Measurements from ENCODE around the gene RC3H1.
"Not testable (repeated sequence)": the region's sequence is repeated elsewhere in the genome, so short reads cannot be mapped to it uniquely, and the experiment has no call there.

Gene RC3H1

DNA sequence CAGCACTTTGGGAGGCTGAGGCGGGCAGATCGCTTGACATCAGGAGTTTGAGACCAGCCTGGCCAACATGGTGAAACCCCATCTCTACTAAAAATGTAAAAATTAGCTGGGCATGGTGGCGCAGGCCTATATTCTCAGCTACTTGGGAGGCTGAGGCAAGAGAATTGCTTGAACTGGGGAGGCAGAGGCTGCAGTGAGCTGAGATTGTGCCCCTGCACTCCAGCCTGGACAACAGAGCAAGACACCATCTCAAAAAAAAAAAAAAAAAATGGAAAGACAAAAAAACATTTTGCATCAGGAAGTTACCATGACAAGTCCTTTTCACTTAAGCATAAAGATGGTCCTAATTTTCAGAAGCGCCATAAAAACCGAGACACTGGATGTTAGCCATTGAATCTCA lies 91.6 kb downstream of the RC3H1 start:
- not testable (repeated sequence) for DNase-seq

DNA sequence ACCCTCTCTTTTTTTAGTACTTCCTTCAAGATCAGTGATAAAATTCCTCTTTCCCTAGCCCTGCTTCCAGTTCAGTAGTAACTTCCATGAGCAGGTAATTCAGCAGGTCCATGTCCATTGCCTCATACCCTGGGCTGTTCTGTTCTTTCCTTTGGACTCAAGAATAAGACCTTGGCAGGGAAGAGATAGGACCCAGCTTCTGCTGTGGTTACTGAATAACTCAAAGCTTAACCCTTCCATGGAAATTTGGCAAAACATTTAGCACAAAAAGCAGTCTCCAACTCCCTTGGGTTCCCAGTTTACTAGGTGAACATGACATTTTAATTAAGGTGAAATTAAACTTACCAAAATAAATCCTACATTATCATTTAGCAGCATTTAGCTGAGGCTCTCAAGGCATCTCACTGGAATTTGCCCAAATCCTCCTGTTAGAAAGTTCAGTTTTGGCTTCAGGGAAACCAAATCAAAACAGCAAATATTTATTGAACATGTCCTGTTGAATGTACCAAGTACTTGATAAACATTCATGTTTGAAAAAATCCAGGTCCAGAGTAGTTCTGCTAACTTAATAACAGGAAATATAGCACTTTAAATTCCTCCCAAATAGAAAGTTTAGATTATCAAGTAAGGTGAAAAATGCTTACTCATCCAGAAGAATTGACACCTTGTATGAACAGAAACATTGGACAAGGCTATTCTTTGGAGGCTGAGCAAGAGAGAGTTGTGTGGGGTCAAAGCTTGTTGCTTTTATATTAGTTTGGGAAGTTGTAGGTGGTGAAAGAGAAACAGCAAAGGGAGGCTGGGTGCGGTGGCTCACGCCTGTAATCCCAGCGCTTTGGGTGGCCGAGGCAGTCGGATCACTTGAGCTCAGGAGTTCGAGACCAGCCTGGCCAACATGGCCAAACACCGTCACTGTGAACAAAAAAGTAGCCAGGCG lies 96.6 kb downstream of the RC3H1 start:
- no peak for DNase-seq

DNA sequence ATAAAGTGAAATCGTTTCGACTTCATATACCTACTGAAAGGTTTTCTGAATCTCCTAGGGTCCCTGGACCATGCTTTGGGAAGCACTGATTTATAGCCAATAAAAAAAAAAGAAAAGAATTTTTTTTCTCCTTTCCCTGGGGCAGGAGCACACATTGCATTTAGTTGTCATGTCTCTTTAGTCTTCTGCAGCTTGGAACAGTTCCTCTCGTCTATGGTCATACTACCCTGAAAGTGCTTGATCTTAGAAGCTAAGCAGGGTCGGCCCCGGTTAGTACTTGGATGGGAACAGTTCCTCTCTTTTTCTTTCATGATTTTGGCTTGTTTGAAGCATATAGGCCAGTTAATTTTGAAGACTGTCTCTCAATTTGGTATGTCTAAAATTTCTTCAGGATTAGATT lies 101.3 kb downstream of the RC3H1 start:
- DNase-seq = no peak

DNA sequence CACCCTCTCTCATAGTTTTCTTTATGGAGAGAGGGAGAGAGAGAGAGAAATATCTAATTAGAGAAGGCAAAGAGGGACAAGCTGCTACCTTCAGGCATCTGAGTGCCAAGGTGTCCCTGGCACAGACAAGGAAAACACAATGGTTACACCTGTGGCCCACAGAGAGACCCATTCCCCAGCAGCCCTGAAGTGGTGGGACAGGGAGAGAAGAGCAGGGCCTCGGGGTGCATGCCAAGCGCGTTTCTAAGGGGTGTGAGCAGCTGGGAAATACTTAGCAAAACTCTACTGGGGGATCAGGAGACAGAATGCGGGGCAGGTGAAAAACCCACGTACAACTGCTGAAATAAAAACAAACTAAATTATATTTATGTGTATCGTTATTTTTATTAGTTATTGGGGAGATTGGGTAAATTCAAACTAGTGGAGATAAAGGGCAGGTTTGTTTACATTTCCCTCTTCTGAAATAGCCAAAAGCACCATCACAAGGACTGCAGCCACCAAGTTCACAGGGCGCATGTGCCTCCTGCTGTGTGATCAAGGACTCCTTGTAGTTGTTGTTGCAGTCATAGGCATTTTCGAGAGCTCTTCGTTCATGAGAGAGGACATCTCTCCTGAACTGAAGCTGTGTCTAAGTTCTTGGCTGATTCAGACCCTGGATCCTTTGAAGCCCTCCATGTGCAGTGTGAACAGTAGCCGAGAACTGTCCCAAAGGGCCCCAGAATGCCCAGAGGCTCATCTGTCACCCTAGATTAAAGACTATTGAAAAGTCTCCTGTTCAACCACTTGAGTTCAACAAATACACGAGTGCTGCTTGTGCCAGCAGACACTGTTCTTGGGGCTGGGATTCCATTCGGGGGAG lies 104.3 kb downstream of the RC3H1 start:
- DNase-seq = no peak

DNA sequence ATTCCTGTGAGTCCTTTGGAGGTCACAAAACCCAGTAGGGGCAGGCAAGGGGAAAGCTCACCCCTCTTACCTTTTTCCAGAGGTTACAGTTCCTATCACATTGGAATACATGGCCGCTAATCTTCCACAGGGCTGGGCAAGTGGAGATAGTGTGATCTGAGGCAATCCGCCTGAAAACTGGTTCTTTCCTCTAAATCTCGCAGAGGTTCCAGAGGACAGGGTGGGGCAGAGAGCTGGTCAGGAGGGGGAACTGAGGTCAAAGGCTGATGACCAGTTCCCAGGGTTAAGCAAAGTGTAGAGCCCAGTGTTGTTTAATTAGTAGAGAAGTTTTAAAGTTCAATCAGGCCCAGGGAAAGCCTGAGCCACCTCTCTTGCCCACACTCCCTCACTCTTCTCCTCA lies 105.0 kb downstream of the RC3H1 start, which contains the start of gene SERPINC1:
SERPINC1 (minus strand) TSS at position 179 of the 400 bp plus-strand sequence; CDS start at position 111, 68 bp downstream.
- no peak for DNase-seq

DNA sequence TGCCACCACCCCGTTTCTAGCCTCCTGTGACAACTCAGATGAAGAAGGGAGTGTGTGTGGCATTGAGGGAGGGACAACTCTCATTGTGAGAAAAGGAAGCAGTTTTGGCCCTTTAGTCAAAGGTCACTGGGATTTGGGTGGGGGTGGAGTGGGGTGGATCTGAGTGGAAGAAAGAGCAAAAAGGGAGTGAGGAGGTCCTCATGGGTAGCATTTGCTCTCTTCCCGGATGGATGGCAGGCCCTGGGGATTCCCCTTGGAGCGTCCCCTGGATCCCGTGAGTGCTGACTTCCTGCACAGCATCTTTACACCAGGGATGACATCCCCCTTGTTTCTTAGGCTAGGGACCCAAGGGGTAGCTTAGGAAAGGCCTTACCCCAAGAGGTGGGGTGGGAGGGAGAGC lies 105.5 kb downstream of the RC3H1 start:
- no peak for DNase-seq

DNA sequence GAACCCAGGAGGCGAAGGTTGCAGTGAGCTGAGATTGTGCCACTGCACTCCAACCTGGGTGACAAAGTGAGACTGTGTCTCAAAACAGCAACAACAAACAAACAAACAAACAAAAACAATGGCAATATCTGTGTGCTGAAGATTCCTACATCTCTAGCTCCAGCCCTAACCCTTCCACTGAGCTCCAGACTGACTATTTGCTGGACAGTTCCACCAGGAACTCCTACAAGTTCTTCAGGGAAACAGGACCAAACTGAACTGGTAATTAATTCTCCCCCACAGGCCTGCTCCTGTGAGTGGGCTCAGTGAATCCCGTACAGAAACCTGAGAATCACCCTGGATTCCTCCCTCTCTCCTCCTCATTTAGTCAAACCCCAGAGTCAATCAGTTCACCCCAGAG lies 106.6 kb downstream of the RC3H1 start:
- DNase-seq = no peak

DNA sequence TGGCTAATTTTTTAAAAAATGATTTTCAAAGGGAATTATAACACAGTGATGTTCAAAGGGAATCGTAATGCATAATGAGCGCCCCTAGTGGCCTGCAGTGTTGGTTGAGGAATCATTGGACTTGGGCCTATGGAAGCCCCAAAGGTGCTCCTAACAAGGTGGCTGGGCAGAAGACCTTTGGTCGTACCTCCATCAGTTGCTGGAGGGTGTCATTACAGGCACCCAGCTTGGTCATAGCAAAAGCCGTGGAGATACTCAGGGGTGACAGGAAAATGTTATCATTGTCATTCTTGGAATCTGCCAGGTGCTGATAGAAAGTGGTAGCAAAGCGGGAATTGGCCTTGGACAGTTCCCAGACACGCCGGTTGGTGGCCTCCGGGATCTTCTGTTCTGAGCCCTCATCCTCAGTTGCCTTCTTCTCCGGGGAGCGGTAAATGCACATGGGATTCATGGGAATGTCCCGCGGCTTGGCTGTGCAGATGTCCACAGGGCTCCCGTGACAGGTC lies 107.7 kb downstream of the RC3H1 start:
- DNase-seq = no peak

DNA sequence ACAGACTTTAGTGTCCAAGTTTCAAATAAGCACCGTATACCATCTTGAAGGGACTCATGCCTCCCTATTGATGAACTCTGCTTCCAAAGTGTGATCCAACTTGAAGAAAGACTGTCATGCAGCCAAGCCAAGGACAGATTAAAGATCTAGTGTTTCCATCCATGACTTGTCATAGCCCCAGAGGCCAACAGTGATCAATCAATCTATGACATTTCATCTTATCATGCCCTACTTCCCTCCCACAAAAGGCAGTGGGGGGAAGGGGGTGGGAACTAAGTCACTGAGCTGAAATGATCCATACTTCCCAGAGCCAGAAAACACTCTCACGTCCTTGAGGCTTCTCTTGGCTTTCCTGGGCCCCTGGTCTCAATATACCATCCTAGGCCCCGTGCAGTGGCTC lies 109.0 kb downstream of the RC3H1 start:
- no peak for DNase-seq

DNA sequence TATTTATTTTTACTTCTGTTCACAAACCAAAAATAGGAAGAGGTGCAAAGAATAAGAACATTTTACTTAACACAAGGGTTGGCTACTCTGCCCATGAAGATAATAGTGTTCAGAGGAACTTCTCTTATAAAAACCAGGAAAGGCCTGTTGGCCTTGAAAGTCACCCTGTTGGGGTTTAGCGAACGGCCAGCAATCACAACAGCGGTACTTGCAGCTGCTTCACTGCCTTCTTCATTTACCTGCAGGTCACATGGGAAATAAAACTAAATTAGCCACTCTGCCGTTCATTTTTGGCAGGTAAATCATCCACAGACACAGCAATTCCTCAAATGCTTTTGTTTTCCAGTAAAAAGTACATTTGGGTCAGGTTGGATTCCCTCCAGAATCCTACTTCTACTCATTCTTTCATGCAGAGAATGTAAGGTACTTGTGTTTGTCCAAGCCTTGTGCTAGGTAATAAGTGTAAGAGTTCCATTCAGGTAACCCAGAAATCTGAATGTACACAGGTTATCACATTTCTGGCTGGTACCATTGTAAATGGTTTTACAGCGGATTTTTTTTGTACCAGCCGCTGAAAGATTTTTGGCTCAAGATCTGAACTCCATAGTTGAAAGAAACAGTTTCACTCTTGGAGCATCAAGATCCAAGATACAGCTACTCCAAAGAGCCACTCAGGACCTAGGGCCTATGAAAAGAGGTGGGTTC lies 118.2 kb downstream of the RC3H1 start:
- no peak for DNase-seq

DNA sequence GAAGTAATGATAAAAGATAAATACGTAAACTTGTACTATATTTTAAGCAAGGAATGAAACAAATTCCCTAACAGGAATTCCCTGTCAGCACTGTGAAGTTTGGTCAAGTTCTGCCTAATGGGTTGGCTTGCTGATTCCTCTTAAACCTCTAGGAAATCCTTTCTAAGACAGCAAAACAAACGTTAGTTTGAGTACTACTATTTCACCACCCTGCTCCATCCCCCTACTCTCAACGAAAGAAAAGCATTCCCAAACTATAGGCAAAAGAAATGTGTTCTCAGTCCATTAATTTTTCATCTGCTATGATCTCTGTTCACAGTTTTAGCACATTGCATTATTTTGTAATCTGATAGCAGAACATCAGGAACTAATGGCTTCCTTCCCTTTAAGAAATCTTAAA lies 121.2 kb downstream of the RC3H1 start:
- no peak for DNase-seq

DNA sequence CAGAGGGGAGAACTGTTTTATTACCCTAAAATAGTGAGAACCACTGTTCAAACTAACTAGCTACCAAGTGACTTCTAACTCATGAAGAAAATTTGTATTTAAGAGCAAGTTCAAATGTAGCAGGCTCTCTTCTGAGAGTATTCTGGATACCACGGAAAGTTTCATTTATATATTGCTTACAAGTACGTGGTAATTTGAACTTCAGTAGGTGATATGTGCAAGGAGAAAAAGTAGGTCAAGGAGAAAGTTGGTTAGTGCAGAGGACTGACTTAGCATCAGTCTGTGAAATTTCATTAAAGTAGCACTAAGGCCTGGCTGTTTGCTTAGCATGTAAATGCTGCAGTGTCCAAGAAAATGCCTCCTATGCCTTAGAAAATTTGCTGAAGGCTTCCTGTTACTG lies 121.7 kb downstream of the RC3H1 start:
- no peak for DNase-seq

DNA sequence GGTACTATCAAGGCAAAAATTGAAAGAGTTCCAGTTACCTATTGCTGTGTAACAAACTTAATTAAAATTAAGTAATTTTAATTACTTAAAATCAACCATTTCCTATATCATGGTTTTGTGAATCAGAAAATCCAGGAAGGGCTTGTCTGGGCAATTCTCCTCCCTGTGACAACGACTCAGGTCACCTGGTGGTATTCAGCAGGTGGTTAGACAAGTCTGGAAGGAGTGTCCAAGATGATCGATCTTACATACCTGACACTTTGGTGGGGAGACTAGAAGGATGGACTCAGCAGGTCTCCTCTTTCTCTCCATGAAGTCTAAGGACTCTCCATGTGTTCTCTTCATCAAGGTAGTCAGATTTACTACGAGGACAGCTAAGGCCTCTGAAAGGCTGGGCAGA lies 128.0 kb downstream of the RC3H1 start:
- DNase-seq = no peak

DNA sequence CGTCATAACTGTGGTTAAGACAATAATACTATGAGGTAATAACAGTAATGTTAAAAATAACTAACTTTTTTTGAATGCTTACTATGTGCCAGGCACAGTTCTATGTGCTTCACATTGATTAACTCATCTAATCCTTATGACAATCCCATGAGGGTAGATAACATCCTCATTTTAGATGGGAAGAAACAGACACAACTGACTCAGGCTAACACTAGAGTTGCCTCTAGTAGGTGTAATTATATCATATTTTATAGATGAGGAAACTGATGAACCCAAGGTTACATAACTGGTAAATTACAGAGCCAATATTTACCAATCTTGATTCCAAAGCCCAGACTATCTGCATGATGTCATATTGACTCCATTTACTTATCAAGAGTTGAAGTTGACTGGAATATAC lies 128.5 kb downstream of the RC3H1 start:
- no peak for DNase-seq

DNA sequence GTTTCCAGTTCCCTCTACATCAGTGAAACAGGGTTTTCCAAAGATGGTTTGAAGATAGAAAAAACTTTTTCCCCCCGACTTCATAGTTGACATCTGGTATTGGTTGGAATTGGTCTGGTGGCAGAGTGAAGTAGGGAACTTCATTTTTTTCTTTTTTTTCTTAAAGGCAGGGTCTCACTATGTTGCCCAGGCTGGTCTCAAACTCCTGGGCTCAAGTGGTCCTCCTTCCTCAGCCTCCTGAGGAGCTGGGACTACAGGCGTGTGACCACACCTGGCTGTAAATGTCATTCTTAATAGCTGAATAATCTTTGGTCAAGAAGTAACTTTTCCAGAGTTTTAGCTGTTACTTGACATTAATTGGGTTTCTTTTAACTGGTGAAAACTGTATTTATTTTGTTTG lies 132.3 kb downstream of the RC3H1 start:
- DNase-seq = no peak

DNA sequence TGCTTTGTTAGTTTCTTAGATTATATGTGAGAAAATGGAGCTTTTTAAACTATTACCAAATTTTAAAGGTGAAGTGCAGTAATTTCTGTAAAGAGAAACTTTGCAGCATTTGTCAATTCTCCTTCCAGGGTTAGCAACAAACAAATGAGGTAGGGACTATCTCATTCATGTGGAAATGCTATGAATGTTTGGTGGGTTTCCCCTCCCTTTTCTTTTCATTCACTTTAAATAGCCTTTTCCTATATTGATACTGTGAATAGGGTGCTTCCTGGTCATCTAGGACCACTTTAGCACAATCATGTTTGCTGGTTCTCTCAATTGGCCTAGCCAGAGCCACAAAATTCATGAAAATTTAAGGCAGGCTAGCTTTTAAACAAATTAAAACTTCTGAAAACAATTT lies 133.4 kb downstream of the RC3H1 start:
- no peak for DNase-seq

DNA sequence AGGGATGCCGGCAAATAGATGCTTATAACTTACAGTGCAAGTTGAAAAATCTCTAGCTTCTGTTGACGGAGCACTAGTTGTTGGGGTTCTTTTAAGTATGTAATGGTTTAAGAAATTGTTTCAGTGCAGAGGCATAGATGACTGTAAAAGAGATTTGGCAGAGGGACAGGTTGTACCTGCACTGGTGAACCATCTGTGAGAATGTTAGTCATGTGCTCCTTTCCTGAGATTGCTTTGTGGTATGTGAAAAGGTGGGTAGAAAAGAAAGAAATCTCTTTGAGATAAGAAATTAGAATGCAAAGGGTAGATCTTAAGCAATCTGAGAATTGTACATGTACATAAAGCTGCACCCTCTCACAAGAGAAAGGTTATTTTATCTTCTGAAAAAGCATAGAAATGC lies 134.5 kb downstream of the RC3H1 start:
- no peak for DNase-seq

DNA sequence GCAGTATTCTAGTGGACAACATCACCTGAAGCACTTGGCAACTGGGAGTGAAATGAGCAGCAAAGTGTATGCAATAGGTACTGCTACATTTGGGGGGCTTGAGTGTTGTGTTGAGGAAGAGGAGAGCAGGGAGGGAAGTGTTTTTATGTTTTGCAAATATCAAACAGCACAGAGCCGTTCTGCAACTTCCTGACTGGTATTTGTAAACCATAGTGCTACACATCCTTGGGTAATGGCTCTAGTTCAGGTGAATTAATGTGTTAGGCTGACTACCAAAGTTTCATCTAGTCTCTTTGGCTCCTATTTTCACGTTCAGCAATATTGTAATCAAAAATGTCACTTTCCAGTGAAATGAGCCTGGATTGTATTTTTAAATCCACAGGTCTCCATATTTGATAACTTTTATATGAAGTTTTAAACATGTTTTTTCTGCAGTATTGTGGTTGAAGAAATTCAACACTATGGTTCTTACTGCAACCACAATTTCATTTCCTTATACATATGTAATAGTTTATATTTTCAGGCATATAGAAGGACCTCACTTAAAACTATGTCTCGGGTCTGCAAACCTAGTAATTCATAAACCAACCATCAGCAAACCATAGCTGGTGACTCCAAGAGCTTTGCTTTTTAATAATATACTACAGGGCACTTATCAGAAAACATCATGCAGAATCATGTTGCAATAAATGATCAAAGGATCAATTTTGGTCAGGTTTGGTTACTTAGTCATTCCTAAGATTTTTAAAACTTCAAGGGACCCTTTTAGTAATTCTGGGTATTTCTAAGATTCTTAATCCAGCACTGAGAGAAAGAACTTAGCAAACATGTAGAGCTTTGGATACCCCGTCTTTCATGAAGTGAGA lies 135.2 kb downstream of the RC3H1 start:
- no peak for DNase-seq

DNA sequence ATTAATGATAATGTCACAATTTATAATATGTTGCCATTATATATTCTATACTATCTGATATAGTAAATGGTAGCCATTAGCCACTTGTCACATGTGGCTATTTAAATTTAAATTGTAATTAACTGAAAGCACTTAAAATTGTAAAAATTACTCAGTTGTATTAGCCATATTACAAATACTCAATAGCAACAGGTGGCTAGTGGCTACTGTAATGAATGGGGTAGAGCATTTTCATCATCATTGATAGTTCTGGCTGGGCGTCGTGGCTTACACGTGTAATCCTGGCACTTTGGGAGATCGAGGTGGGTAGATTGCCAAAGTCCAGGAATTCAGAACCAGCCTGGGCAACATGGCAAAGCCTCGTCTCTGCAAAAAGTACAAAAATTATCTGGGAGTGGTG lies 137.5 kb downstream of the RC3H1 start:
- DNase-seq = no peak

Measured in activated CD8-positive, alpha-beta memory T cell treated with anti-CD3 and anti-CD28 coated beads for 24 hours (primary cell).